GM11168 (cell line): ENCODE measurements around the gene RNF8.

Experiments
- in situ Hi-C: fragments of 300-500 bp; cut with MboI; formaldehyde crosslinking; loops from one replicate; pipeline ENCODE4 v1.12.0; 2022; ENCODE audit warnings: low sequenced_read_pairs; ENCODE audit not compliant: unreplicated experiment

Gene RNF8

GRCh38 chr6:37354526-37355384 lies 972 bp downstream of the RNF8 start:
- in situ Hi-C loops = no loop called here

- in situ Hi-C loops = no loop called here
These were observed 3.5 kb downstream of the RNF8 start for GRCh38 chr6:37357288-37357687.

GRCh38 chr6:37357860-37358259 lies 4.1 kb downstream of the RNF8 start:
- in situ Hi-C loops = no loop called here

- in situ Hi-C loops = no loop called here
These were observed 5.3 kb downstream of the RNF8 start for GRCh38 chr6:37359039-37359438.

GRCh38 chr6:37362101-37362828 lies 8.5 kb downstream of the RNF8 start:
- in situ Hi-C loops = no loop called here

- in situ Hi-C loops = no loop called here
These were observed 12.0 kb downstream of the RNF8 start for GRCh38 chr6:37365791-37366190.

- in situ Hi-C loops = no loop called here
These were observed 13.1 kb downstream of the RNF8 start for GRCh38 chr6:37366910-37367309.

- in situ Hi-C loops = no loop called here
These were observed 15.2 kb downstream of the RNF8 start for GRCh38 chr6:37368961-37369320.

GRCh38 chr6:37369321-37370201 lies 15.8 kb downstream of the RNF8 start:
- in situ Hi-C loops = no loop called here

GRCh38 chr6:37371154-37372083 lies 17.6 kb downstream of the RNF8 start:
- in situ Hi-C loops = no loop called here

- in situ Hi-C loops = no loop called here
These were observed 18.3 kb downstream of the RNF8 start for GRCh38 chr6:37372116-37372515.

- in situ Hi-C loops = no loop called here
These were observed 20.2 kb downstream of the RNF8 start for GRCh38 chr6:37373822-37374471.

GRCh38 chr6:37375376-37375775 lies 21.6 kb downstream of the RNF8 start:
- in situ Hi-C loops = no loop called here

- in situ Hi-C loops = no loop called here
These were observed 22.4 kb downstream of the RNF8 start for GRCh38 chr6:37376078-37376743.

GRCh38 chr6:37381579-37381978 lies 27.8 kb downstream of the RNF8 start:
- in situ Hi-C loops = loop anchor here (10.0 kb wide), 1 partner anchor 83 kb away; no protein-coding TSS in a partner anchor

GRCh38 chr6:37382994-37383765 lies 29.4 kb downstream of the RNF8 start:
- in situ Hi-C loops = loop anchor here (10.0 kb wide), 1 partner anchor 82 kb away; no protein-coding TSS in a partner anchor

- in situ Hi-C loops = loop anchor here (10.0 kb wide), 1 partner anchor 76 kb away; no protein-coding TSS in a partner anchor
These were observed 34.8 kb downstream of the RNF8 start for GRCh38 chr6:37388578-37388977.

GRCh38 chr6:37389857-37390256 lies 36.1 kb downstream of the RNF8 start:
- in situ Hi-C loops = loop anchor here (10.0 kb wide), 1 partner anchor 75 kb away; no protein-coding TSS in a partner anchor
